Measurements from ENCODE around the gene KRTAP1-3.
"Not testable (repeated sequence)": the region's sequence is repeated elsewhere in the genome, so short reads cannot be mapped to it uniquely, and the experiment has no call there.

- TF ChIP-seq EZH2 (IDR thresholded peaks at IDR 0.05); POLR2AphosphoS5 (IDR thresholded peaks at IDR 0.05; ENCODE audit: borderline replicate concordance, low read depth, low read length): not testable (repeated sequence)
Observed at GRCh38 chr17:41040783-41041571, 6.3 kb upstream of the KRTAP1-3 start, which contains the start of gene KRTAP1-1.

Measured in SK-N-MC (cell line).